WTC11 (cell line): ENCODE results near the gene EVC2. TPM values are rescaled to one million over a fixed set of nuclear protein-coding genes. Genes with fewer than 3 reads are reported as not detected.

ENCODE experiments used
- ATAC-seq: fragments of 200-7000 bp; cut with Tn5 transposase; 2 replicates; pipeline ENCODE4 v1.10.0; 2021; ENCODE audit warnings: mild to moderate bottlenecking, moderate library complexity
- CTCF ChIA-PET: fragments of 300-600 bp; sonication (Branson Sonifier 250); formaldehyde crosslinking; loops from one replicate; lab custom pipeline; 2021; ENCODE audit warnings: antibody characterized with exemption; lab: Charles Lee
- POLR2A ChIA-PET: fragments of 350-600 bp; sonication (Branson Sonifier 250); formaldehyde crosslinking; loops from one replicate; lab custom pipeline; 2021; ENCODE audit warnings: antibody characterized with exemption; lab: Charles Lee
- DNase-seq: peaks from one replicate; pipeline ENCODE4 v3.0.0; 2021; ENCODE audit warnings: low spot score
- H3K27ac Mint-ChIP-seq: 2 replicates; pipeline ENCODE4 v1.8.0; 2021; ENCODE audit warnings: mixed read lengths
- H3K27me3 Mint-ChIP-seq: 2 replicates; pipeline ENCODE4 v1.8.0; 2021; ENCODE audit warnings: low read depth, mild to moderate bottlenecking, moderate library complexity, mixed read lengths
- H3K36me3 Mint-ChIP-seq: 2 replicates; pipeline ENCODE4 v1.8.0; 2021; ENCODE audit warnings: mixed read lengths
- H3K4me1 Mint-ChIP-seq: 2 replicates; pipeline ENCODE4 v1.8.0; 2022; ENCODE audit warnings: mixed read lengths
- H3K4me3 Mint-ChIP-seq: 2 replicates; pipeline ENCODE4 v1.8.0; 2021; ENCODE audit warnings: mild to moderate bottlenecking, moderate library complexity, mixed read lengths
- H3K9me3 Mint-ChIP-seq: 2 replicates; pipeline ENCODE4 v1.8.0; 2021; ENCODE audit warnings: mixed read lengths
- ATF1 ChIP-seq: sonication (generic); formaldehyde crosslinking; IDR thresholded peaks from 2 replicates; pipeline ENCODE4 v1.8.1; 2023; ENCODE audit warnings: mild to moderate bottlenecking, moderate library complexity, missing genetic modification reagents
- ESRRA ChIP-seq: sonication (generic); formaldehyde crosslinking; IDR thresholded peaks from 2 replicates; pipeline ENCODE4 v1.8.1; 2022; ENCODE audit warnings: mild to moderate bottlenecking, missing genetic modification reagents, borderline replicate concordance
- FOXK1 ChIP-seq: sonication (generic); formaldehyde crosslinking; IDR thresholded peaks from 2 replicates; pipeline ENCODE4 v1.8.0; 2022; ENCODE audit warnings: mild to moderate bottlenecking, moderate library complexity, missing genetic modification reagents
- PREB ChIP-seq: sonication (generic); formaldehyde crosslinking; IDR thresholded peaks from 2 replicates; pipeline ENCODE4 v1.8.1; 2022; ENCODE audit warnings: mild to moderate bottlenecking, missing genetic modification reagents, moderate library complexity, borderline replicate concordance
- ZBTB21 ChIP-seq: sonication (generic); formaldehyde crosslinking; IDR thresholded peaks from 2 replicates; pipeline ENCODE4 v1.8.1; 2023; ENCODE audit warnings: mild to moderate bottlenecking, missing genetic modification reagents, borderline replicate concordance
- ZMAT4 ChIP-seq: fragments of 250-450 bp; sonication (Bioruptor Pico); IDR thresholded peaks from 2 replicates; pipeline ENCODE4 v1.9.0; 2021; ENCODE audit warnings: mild to moderate bottlenecking
- ZNF121 ChIP-seq: sonication (generic); formaldehyde crosslinking; IDR thresholded peaks from 2 replicates; pipeline ENCODE4 v1.8.0; 2023; ENCODE audit warnings: missing genetic modification reagents
- ZNF138 ChIP-seq: sonication (generic); formaldehyde crosslinking; conservative IDR thresholded peaks from 2 replicates; pipeline ENCODE4 v1.8.1; 2022; ENCODE audit warnings: mild to moderate bottlenecking, moderate library complexity, missing genetic modification reagents
- ZNF232 ChIP-seq: sonication (generic); formaldehyde crosslinking; IDR thresholded peaks from 2 replicates; pipeline ENCODE4 v1.8.0; 2022; ENCODE audit warnings: mild to moderate bottlenecking, missing genetic modification reagents
- ZNF263 ChIP-seq: sonication (generic); formaldehyde crosslinking; IDR thresholded peaks from 2 replicates; pipeline ENCODE4 v1.8.1; 2022; ENCODE audit warnings: low read depth, mild to moderate bottlenecking, moderate library complexity, missing genetic modification reagents
- ZNF317 ChIP-seq: sonication (generic); formaldehyde crosslinking; IDR thresholded peaks from 2 replicates; pipeline ENCODE4 v1.8.1; 2023; ENCODE audit warnings: low read depth, mild to moderate bottlenecking, moderate library complexity, missing genetic modification reagents, borderline replicate concordance
- ZNF512 ChIP-seq: sonication (generic); formaldehyde crosslinking; IDR thresholded peaks from 2 replicates; pipeline ENCODE4 v1.8.1; 2022; ENCODE audit warnings: missing genetic modification reagents, borderline replicate concordance
- total RNA-seq: library from RNA; stranded (reverse); gene quantifications from 3 replicates; pipeline ENCODE4 v1.2.3, GENCODE V29; 2021
- TF ChIP-seq, protein P1 (sequence below): fragments of 250-450 bp; sonication (Bioruptor Pico); IDR thresholded peaks from 2 replicates; pipeline ENCODE4 v1.9.0; 2021; ENCODE audit warnings: mild to moderate bottlenecking
- TF ChIP-seq, protein P2 (sequence below): sonication (generic); formaldehyde crosslinking; IDR thresholded peaks from 2 replicates; pipeline ENCODE4 v1.8.1; 2023; ENCODE audit warnings: mild to moderate bottlenecking, missing genetic modification reagents
- TF ChIP-seq, protein P3 (sequence below): sonication (generic); formaldehyde crosslinking; IDR thresholded peaks from 2 replicates; pipeline ENCODE4 v1.8.0; 2022; ENCODE audit warnings: mild to moderate bottlenecking, missing genetic modification reagents
- TF ChIP-seq, protein P4 (sequence below): sonication (generic); formaldehyde crosslinking; conservative IDR thresholded peaks from 2 replicates; pipeline ENCODE4 v1.8.1; 2022; ENCODE audit warnings: mild to moderate bottlenecking, missing genetic modification reagents

EVC2 gene
- total RNA-seq, 1 experiment from 2014 or later: 4.8 TPM

DNA sequence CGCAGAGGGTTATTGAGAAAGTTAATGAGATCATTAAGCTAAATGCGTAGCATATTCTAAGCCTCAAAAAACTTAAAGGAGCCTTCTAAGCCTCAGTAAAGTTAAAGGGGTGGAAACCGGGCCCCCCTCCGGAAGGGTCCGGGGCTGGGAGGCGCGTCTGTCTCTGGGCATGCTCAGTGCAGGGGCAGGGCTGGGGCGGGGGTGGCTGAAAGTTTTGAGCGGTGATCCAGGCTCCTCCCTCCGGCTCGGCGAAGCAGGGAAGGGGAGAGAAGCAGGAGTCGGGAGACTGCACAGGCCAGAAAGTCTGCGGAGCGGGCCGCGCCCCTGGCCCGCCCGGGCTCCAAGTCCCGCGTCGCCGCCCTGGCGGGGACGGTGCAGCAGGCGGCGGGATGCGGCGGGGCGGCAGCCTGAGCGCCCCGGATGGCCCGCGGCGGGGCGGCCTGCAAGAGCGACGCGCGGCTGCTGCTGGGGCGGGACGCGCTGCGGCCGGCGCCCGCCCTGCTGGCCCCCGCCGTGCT, 2.7 kb upstream of the EVC2 start, which contains the start of gene EVC (continued):
- TF ChIP-seq, protein P1, sequence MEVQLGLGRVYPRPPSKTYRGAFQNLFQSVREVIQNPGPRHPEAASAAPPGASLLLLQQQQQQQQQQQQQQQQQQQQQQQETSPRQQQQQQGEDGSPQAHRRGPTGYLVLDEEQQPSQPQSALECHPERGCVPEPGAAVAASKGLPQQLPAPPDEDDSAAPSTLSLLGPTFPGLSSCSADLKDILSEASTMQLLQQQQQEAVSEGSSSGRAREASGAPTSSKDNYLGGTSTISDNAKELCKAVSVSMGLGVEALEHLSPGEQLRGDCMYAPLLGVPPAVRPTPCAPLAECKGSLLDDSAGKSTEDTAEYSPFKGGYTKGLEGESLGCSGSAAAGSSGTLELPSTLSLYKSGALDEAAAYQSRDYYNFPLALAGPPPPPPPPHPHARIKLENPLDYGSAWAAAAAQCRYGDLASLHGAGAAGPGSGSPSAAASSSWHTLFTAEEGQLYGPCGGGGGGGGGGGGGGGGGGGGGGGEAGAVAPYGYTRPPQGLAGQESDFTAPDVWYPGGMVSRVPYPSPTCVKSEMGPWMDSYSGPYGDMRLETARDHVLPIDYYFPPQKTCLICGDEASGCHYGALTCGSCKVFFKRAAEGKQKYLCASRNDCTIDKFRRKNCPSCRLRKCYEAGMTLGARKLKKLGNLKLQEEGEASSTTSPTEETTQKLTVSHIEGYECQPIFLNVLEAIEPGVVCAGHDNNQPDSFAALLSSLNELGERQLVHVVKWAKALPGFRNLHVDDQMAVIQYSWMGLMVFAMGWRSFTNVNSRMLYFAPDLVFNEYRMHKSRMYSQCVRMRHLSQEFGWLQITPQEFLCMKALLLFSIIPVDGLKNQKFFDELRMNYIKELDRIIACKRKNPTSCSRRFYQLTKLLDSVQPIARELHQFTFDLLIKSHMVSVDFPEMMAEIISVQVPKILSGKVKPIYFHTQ (CRISPR knock-in tag): no peak
- TF ChIP-seq, protein P2, sequence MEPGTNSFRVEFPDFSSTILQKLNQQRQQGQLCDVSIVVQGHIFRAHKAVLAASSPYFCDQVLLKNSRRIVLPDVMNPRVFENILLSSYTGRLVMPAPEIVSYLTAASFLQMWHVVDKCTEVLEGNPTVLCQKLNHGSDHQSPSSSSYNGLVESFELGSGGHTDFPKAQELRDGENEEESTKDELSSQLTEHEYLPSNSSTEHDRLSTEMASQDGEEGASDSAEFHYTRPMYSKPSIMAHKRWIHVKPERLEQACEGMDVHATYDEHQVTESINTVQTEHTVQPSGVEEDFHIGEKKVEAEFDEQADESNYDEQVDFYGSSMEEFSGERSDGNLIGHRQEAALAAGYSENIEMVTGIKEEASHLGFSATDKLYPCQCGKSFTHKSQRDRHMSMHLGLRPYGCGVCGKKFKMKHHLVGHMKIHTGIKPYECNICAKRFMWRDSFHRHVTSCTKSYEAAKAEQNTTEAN (CRISPR knock-in tag): no peak
- TF ChIP-seq ZMAT4 (CRISPR knock-in tag): no peak
- 0 out of 2 replicates have a peak, but pooled peaks have one; percentile 14 for TF ChIP-seq FOXK1 (CRISPR knock-in tag)
- TF ChIP-seq ZNF138 (CRISPR knock-in tag): no peak
- peak; percentile 72; the same call in 1 of the 2 replicates for TF ChIP-seq ZNF263 (CRISPR knock-in tag)
- no peak for TF ChIP-seq ZNF512 (CRISPR knock-in tag)
- TF ChIP-seq ATF1 (CRISPR knock-in tag): no peak

- H3K36me3 Mint-ChIP-seq: peaks cover 14% of the 10 kb centered on the region
- no peak overlapping the region for H3K27ac Mint-ChIP-seq
- ATAC-seq: peak; percentile 21
- ChIA-PET CTCF (interaction anchor here (0.6 to 1.0 kb wide), 3 partner anchors 42 to 253 kb away, joined by 3 to 5 read pairs (median 4); no protein-coding TSS in a partner anchor), POLR2A (no interaction called here)
- peaks cover 19% of the 10 kb centered on the region for H3K4me1 Mint-ChIP-seq
- TF ChIP-seq ZNF232 (CRISPR knock-in tag) (no peak), ZNF121 (0 out of 2 replicates have a peak, but pooled peaks have one; percentile 19)
- H3K9me3 Mint-ChIP-seq: peaks cover 8% of the 10 kb centered on the region
- H3K4me3 Mint-ChIP-seq: peak overlapping the region; percentile 68
- DNase-seq: no peak
- H3K27me3 Mint-ChIP-seq: peaks cover 61% of the 10 kb centered on the region
These were observed 2.0 kb upstream of the EVC2 start for GRCh38 chr4:5710065-5710960.

- no peak for ATAC-seq
- Mint-ChIP-seq H3K27ac (no peak overlapping the region), H3K27me3 (peaks cover 57% of the 10 kb centered on the region), H3K4me3 (peak overlapping the region; percentile 71), H3K9me3 (peaks cover 11% of the 10 kb centered on the region)
- CTCF ChIA-PET: interaction anchor here (0.8 to 1.4 kb wide), 4 partner anchors 10 to 658 kb away, joined by 3 to 6 read pairs (median 4); partner anchors contain the start of gene STK32B
- POLR2A ChIA-PET: interaction anchor here (1.1 kb wide), 1 partner anchor 21 kb away, joined by 5 read pairs; no protein-coding TSS in a partner anchor
- TF ChIP-seq ZBTB21 (CRISPR knock-in tag) (no peak), ESRRA (CRISPR knock-in tag) (no peak), PREB (CRISPR knock-in tag) (no peak), ZNF317 (CRISPR knock-in tag) (no peak), ZMAT4 (CRISPR knock-in tag) (no peak)
- TF ChIP-seq, protein P3, sequence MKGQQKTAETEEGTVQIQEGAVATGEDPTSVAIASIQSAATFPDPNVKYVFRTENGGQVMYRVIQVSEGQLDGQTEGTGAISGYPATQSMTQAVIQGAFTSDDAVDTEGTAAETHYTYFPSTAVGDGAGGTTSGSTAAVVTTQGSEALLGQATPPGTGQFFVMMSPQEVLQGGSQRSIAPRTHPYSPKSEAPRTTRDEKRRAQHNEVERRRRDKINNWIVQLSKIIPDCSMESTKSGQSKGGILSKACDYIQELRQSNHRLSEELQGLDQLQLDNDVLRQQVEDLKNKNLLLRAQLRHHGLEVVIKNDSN (CRISPR knock-in tag): no peak
- TF ChIP-seq, protein P4, sequence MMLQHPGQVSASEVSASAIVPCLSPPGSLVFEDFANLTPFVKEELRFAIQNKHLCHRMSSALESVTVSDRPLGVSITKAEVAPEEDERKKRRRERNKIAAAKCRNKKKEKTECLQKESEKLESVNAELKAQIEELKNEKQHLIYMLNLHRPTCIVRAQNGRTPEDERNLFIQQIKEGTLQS (CRISPR knock-in tag): no peak
- TF ChIP-seq, all 79 proteins: peak for 0
- DNase-seq: no peak
- Mint-ChIP-seq H3K4me1 (peaks cover 19% of the 10 kb centered on the region), H3K36me3 (peaks cover 13% of the 10 kb centered on the region)
These were observed 832 bp upstream of the EVC2 start for GRCh38 chr4:5709207-5709575.
